OCI-LY1 (cell line): ENCODE results near the gene FAM222B.

Source experiments
- H2AFZ ChIP-seq: fragments of 200-600 bp; sonication (generic), shearing (Covaris generic); 2 replicates; pipeline ENCODE4 v1.6.0; 2014; ENCODE audit warnings: antibody characterized with exemption, mild to moderate bottlenecking, low read length
- H3F3A ChIP-seq: fragments of 200-600 bp; sonication (generic), shearing (Covaris generic); 2 replicates; pipeline ENCODE4 v1.6.0; 2014; ENCODE audit warnings: mild to moderate bottlenecking, antibody characterized with exemption, low read length, moderate library complexity; ENCODE audit not compliant: insufficient read depth
- H3K27ac ChIP-seq: fragments of 200-600 bp; sonication (generic); 2 replicates; pipeline ENCODE4 v1.5.1; 2014; ENCODE audit warnings: low read length, mixed run types, mild to moderate bottlenecking, low read depth; ENCODE audit not compliant: poor library complexity, severe bottlenecking
- H3K27me3 ChIP-seq: fragments of 200-600 bp; sonication (generic); 2 replicates; pipeline ENCODE4 v1.6.0; 2014; ENCODE audit warnings: antibody characterized with exemption, mild to moderate bottlenecking, low read length, moderate library complexity; ENCODE audit not compliant: insufficient read depth
- H3K36me3 ChIP-seq: fragments of 200-600 bp; sonication (generic); 2 replicates; pipeline ENCODE4 v1.6.1; 2014; ENCODE audit warnings: mild to moderate bottlenecking, antibody characterized with exemption, low read length, moderate library complexity, mixed read lengths; ENCODE audit not compliant: insufficient read depth
- H3K4me1 ChIP-seq: fragments of 200-600 bp; sonication (generic); 2 replicates; pipeline ENCODE4 v1.5.1; 2014; ENCODE audit warnings: mild to moderate bottlenecking, low read length, moderate library complexity; ENCODE audit not compliant: insufficient read depth, severe bottlenecking
- H3K4me2 ChIP-seq: fragments of 200-600 bp; sonication (generic), shearing (Covaris generic); 2 replicates; pipeline ENCODE4 v1.6.1; 2014; ENCODE audit warnings: low read length
- H3K4me3 ChIP-seq: fragments of 200-600 bp; sonication (generic); 2 replicates; pipeline ENCODE4 v1.5.1; 2014; ENCODE audit warnings: low read length, low read depth, mild to moderate bottlenecking, mixed read lengths; ENCODE audit not compliant: poor library complexity, severe bottlenecking
- H3K79me2 ChIP-seq: fragments of 200-600 bp; shearing (Covaris generic); 2 replicates; pipeline ENCODE4 v1.6.1; 2016; ENCODE audit warnings: mixed run types, low read length, mixed read lengths; ENCODE audit not compliant: insufficient read depth
- H3K9ac ChIP-seq: fragments of 200-600 bp; sonication (generic), shearing (Covaris generic); 2 replicates; pipeline ENCODE4 v1.6.1; 2014; ENCODE audit warnings: mild to moderate bottlenecking, low read length, mixed read lengths
- H3K9me2 ChIP-seq: fragments of 200-600 bp; sonication (generic), shearing (Covaris generic); 2 replicates; pipeline ENCODE4 v1.6.1; 2014; ENCODE audit warnings: low read depth, mild to moderate bottlenecking, low read length, mixed read lengths
- H3K9me3 ChIP-seq: fragments of 200-600 bp; shearing (Covaris generic); 2 replicates; pipeline ENCODE4 v1.6.1; 2014; ENCODE audit warnings: low read length, mixed read lengths
- H4K20me1 ChIP-seq: fragments of 200-600 bp; sonication (generic), shearing (Covaris generic); 2 replicates; pipeline ENCODE4 v1.6.0; 2016; ENCODE audit warnings: mild to moderate bottlenecking, low read length; ENCODE audit not compliant: insufficient read depth
- CTCF ChIP-seq: fragments of 200-600 bp; sonication (generic), shearing (Covaris generic); IDR thresholded peaks from 2 replicates; pipeline ENCODE4 v1.5.1; 2017; ENCODE audit warnings: mild to moderate bottlenecking, antibody characterized with exemption, low read length, moderate library complexity, mixed read lengths
- EZH2 ChIP-seq: fragments of 200-600 bp; sonication (generic), shearing (Covaris generic); IDR thresholded peaks from 2 replicates; pipeline ENCODE4 v1.8.0; 2017; ENCODE audit warnings: borderline replicate concordance, mixed run types, mild to moderate bottlenecking, antibody characterized with exemption, low read length, moderate library complexity, mixed read lengths

FAM222B gene

GRCh38 chr17:28716740-28717577 lies 125.6 kb downstream of the FAM222B start:
- H3K9ac ChIP-seq: no peak overlapping the region; the same call in 1 of the 2 replicates
- H3K79me2 ChIP-seq: peaks cover 18% of the 10 kb centered on the region
- peaks cover 36% of the 10 kb centered on the region for H3K4me1 ChIP-seq
- H3K36me3 ChIP-seq: peaks cover 20% of the 10 kb centered on the region
- no peaks in the 10 kb centered on the region for H4K20me1 ChIP-seq
- TF ChIP-seq CTCF (no peak), EZH2 (no peak)
- H3K9me3 ChIP-seq: no peaks in the 10 kb centered on the region
- H3K9me2 ChIP-seq: no peaks in the 10 kb centered on the region
- H3F3A ChIP-seq: no peaks in the 10 kb centered on the region
- peak overlapping the region; percentile 74; the same call in 1 of the 2 replicates for H3K4me2 ChIP-seq
- no peak overlapping the region for H2AFZ ChIP-seq
- peak overlapping the region; percentile 13 for H3K4me3 ChIP-seq
- no peaks in the 10 kb centered on the region for H3K27me3 ChIP-seq
- H3K27ac ChIP-seq: no peak overlapping the region

GRCh38 chr17:28715217-28715616 lies 127.4 kb downstream of the FAM222B start:
- Histone ChIP-seq H3K4me1 (peaks cover 40% of the 10 kb centered on the region), H2AFZ (no peak overlapping the region), H4K20me1 (no peaks in the 10 kb centered on the region), H3K27me3 (no peaks in the 10 kb centered on the region), H3F3A (no peaks in the 10 kb centered on the region), H3K9ac (no peak overlapping the region), H3K4me2 (no peak overlapping the region), H3K27ac (no peak overlapping the region), H3K9me2 (no peaks in the 10 kb centered on the region), H3K36me3 (peaks cover 3% of the 10 kb centered on the region), H3K9me3 (no peaks in the 10 kb centered on the region), H3K4me3 (no peak overlapping the region), H3K79me2 (peaks cover 4% of the 10 kb centered on the region)
- no peak for TF ChIP-seq EZH2
- TF ChIP-seq CTCF: no peak

- no peaks in the 10 kb centered on the region for H3K9me3 ChIP-seq
- peaks cover 48% of the 10 kb centered on the region for H3K4me1 ChIP-seq
- TF ChIP-seq EZH2 (no peak), CTCF (0 out of 2 replicates have a peak, but pooled peaks have one; percentile 5)
- H4K20me1 ChIP-seq: no peaks in the 10 kb centered on the region
- H3K27me3 ChIP-seq: no peaks in the 10 kb centered on the region
- H3K36me3 ChIP-seq: no peaks in the 10 kb centered on the region
- no peaks in the 10 kb centered on the region for H3K79me2 ChIP-seq
- no peak overlapping the region for H3K27ac ChIP-seq
- no peak overlapping the region for H3K9ac ChIP-seq
- H3F3A ChIP-seq: no peaks in the 10 kb centered on the region
- H2AFZ ChIP-seq: no peak overlapping the region
- H3K4me3 ChIP-seq: no peak overlapping the region
- no peaks in the 10 kb centered on the region for H3K9me2 ChIP-seq
- H3K4me2 ChIP-seq: no peak overlapping the region
Measured at GRCh38 chr17:28714281-28714680, 128.3 kb downstream of the FAM222B start.
